Measurements from ENCODE around the gene ADARB2.
"Not testable (repeated sequence)": the region's sequence is repeated elsewhere in the genome, so short reads cannot be mapped to it uniquely, and the experiment has no call there.

Gene ADARB2

DNA sequence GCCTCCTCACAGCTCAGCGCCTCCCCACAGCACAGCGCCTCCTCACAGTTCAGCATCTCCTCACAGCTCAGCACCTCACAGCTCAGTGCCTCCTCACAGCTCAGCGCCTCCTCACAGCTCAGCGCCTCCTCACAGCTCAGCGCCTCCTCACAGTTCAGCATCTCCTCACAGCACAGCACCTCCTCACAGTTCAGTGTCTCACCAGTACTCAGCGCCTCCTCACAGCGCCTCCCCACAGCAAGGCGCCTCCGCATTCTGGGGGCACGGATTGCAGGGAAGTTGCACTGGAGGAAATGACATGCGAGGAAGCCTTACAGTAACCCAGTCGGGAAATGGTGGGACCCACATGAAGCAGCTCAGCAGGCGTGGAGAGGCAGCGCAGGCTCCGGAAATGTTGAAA lies 409.6 kb downstream of the ADARB2 start:
- TF ChIP-seq, protein P1, sequence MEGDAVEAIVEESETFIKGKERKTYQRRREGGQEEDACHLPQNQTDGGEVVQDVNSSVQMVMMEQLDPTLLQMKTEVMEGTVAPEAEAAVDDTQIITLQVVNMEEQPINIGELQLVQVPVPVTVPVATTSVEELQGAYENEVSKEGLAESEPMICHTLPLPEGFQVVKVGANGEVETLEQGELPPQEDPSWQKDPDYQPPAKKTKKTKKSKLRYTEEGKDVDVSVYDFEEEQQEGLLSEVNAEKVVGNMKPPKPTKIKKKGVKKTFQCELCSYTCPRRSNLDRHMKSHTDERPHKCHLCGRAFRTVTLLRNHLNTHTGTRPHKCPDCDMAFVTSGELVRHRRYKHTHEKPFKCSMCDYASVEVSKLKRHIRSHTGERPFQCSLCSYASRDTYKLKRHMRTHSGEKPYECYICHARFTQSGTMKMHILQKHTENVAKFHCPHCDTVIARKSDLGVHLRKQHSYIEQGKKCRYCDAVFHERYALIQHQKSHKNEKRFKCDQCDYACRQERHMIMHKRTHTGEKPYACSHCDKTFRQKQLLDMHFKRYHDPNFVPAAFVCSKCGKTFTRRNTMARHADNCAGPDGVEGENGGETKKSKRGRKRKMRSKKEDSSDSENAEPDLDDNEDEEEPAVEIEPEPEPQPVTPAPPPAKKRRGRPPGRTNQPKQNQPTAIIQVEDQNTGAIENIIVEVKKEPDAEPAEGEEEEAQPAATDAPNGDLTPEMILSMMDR (IDR thresholded peaks at IDR 0.05; ENCODE audit: extremely low read depth, insufficient read depth, missing control alignments) = no peak
- no peak for DNase-seq (ENCODE audit: low spot score)
- in situ Hi-C loops (cut with MboI; ENCODE audit: low pct_unique_long_range_greater_than_20kb, low sequenced_read_pairs, unreplicated experiment) = no loop called here

DNA sequence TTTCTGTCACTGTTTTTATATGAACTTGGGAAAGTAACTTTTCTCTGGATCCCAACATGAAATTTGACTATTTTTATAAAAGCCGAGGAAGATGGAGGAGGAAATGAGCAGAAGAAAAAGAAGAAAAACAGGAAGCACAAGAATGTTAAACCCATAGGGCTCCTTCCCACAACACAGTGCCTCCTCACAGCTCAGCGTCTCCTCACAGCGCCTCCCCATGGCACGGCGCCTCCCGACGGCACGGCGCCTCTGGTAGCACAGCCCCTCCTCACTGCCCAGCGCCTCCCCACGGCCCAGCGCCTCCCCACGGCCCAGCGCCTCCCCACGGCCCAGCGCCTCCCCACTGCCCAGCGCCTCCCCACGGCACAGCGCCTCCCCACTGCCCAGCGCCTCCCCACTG lies 410.8 kb downstream of the ADARB2 start:
- DNase-seq (ENCODE audit: low spot score); in situ Hi-C loops (cut with MboI; ENCODE audit: low pct_unique_long_range_greater_than_20kb, low sequenced_read_pairs, unreplicated experiment): not testable (repeated sequence)

DNA sequence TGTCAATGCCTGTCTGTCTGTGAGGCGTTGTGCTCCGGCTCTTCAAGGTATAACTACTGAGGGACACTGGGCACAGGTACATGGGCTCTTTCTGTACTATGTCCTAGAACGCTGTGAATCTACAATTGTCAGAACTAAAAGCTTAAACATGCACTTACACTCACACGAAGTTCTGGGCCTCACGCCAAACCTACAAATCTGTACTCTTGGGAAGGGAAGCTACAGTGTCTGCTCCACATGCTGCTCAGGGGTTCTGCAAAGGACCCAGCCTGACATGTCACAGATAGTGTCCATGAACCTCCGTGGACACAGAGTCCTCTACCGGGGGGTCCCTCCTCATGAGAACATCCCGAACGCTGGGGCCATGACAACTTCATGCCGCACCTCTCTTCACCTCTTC lies 412.4 kb downstream of the ADARB2 start:
- DNase-seq (ENCODE audit: low spot score) = no peak
- TF ChIP-seq, protein P1 (IDR thresholded peaks at IDR 0.05; ENCODE audit: extremely low read depth, insufficient read depth, missing control alignments) = no peak
- in situ Hi-C loops (cut with MboI; ENCODE audit: low pct_unique_long_range_greater_than_20kb, low sequenced_read_pairs, unreplicated experiment) = no loop called here

DNA sequence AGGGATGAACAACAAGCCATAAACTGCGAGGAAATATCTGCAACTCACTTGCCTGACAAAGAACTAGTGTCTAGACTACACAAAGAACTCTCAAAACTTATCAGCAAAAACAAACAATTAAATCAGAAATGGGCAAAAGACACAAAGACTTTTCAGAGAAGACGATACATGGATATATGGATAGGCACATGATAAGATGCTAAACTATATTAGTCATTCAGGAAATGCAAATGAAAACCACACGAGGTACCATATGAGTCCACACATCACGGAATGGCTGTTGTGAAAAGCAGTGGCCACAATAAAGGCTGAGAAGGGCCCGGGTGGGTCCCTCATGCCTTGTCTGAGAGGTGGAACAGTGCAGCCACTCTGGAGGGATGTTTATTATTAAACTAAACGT lies 413.4 kb downstream of the ADARB2 start:
- TF ChIP-seq, protein P1 (IDR thresholded peaks at IDR 0.05; ENCODE audit: extremely low read depth, insufficient read depth, missing control alignments) = no peak
- in situ Hi-C loops (cut with MboI; ENCODE audit: low pct_unique_long_range_greater_than_20kb, low sequenced_read_pairs, unreplicated experiment) = no loop called here
- no peak for DNase-seq (ENCODE audit: low spot score)

DNA sequence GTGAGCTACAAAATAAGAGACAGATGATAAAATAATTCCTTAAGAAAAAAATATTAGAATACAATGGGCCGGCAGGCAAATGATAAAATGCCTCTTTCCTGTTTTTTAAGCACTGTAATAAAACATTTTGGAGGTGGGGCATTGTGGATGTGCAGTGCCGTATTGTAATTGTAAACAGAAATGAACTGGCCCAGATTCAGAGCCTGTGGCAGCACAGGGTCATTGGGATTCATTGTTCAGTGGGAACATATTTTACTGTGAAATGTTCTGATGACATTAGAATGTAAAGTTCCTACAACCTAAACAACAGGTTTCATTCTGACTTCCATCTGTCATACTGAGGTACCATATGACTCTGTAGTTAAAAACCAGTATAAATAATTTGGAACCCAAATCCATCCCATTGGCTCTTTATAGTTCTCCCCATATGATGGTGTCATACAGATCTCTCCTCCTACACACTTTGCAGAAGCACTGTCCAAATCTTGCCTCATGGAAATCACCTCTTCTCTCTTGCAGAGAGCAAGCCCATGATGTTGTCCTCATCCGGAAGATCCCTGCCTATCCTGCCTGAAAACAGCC lies 416.5 kb downstream of the ADARB2 start:
- TF ChIP-seq, protein P1 (IDR thresholded peaks at IDR 0.05; ENCODE audit: extremely low read depth, insufficient read depth, missing control alignments) = no peak
- no peak for DNase-seq (ENCODE audit: low spot score)
- in situ Hi-C loops (cut with MboI; ENCODE audit: low pct_unique_long_range_greater_than_20kb, low sequenced_read_pairs, unreplicated experiment) = no loop called here

DNA sequence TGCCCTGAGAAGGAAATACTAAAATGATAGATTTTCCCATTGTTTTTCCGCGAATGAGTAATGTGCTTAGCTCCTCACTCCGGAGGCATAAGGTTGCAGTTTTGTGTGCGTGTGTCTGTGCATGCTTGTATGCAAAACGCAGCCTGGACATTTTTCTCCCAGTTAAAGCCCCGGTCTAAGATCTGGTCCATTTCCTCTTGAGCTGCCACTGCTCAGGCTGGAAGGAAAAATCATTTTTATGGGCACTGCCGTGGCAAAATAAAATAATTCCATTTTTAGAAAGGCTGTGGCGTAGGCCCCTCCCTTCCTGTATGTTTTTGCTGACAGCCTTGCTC lies 420.5 kb downstream of the ADARB2 start:
- TF ChIP-seq, protein P1 (IDR thresholded peaks at IDR 0.05; ENCODE audit: extremely low read depth, insufficient read depth, missing control alignments) = no peak
- in situ Hi-C loops (cut with MboI; ENCODE audit: low pct_unique_long_range_greater_than_20kb, low sequenced_read_pairs, unreplicated experiment) = no loop called here
- no peak for DNase-seq (ENCODE audit: low spot score)

DNA sequence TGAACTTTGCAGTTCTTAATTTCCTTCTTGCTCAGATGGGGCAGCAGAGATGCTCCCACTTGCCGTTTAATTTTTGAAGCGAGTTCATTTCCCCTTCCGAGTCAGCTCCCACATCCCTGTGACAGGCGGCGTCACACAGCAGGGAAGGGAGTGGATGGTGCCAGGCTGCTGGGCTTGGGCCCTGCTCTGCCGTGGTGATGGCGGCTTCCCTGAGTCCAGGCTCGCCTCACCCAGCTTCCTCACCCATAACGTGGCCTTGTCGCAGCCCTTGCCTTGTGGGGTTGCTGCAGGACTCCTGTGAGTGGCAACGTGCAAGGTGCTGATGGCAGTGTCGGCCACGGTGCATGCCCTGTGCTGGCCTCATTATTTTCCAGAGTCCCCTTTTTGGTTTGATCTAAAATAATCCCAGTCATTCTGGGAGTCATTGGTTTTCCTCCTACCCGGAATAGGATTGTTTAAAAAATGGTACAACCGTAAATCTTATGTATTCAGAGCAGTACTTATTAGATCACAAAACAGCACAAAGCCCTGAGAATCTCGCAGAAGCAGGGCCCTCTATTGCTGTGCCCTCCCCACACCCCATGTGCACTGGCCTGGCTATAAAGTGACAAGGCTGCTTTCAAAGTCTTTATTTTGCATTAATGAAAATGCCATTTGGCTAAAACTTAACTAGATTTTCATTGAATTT lies 421.1 kb downstream of the ADARB2 start:
- no peak for DNase-seq (ENCODE audit: low spot score)
- TF ChIP-seq, protein P1 (IDR thresholded peaks at IDR 0.05; ENCODE audit: extremely low read depth, insufficient read depth, missing control alignments) = no peak
- in situ Hi-C loops (cut with MboI; ENCODE audit: low pct_unique_long_range_greater_than_20kb, low sequenced_read_pairs, unreplicated experiment) = no loop called here
